Keratinocyte (primary cell): Measurements from ENCODE around the gene CPB1. TPM values are rescaled to one million over a fixed set of nuclear protein-coding genes. Genes with fewer than 3 reads are reported as not detected.

Experiments used
- DNase-seq: peaks from one replicate; pipeline ENCODE4 v3.0.0-alpha.2; 2011; ENCODE audit warnings: low read depth, missing footprints, low spot score
- FAIRE-seq: peaks from 2 replicates; lab custom pipeline; 2011; peaks lifted over from hg19 to GRCh38; lab: Jason Lieb, UNC
- H2AFZ ChIP-seq: 2 replicates; pipeline ENCODE4 v1.6.0; 2012; ENCODE audit warnings: low read length, control low read depth, inconsistent platforms; ENCODE audit not compliant: control insufficient read depth
- H3K27ac ChIP-seq: 2 replicates; pipeline ENCODE4 v1.5.1; 2011; ENCODE audit warnings: low read length; ENCODE audit not compliant: control insufficient read depth, insufficient read depth
- H3K27me3 ChIP-seq: 3 replicates; pipeline ENCODE4 v1.6.0; 2011; ENCODE audit warnings: low read length; ENCODE audit not compliant: control insufficient read depth, insufficient read depth; ENCODE audit errors: extremely low read depth
- H3K36me3 ChIP-seq, 2 experiments: 2 replicates in 1 of 2; 3 replicates in 1 of 2; pipeline ENCODE4 v1.5.1; 2011; ENCODE audit warnings: low read length in 2 of 2, mild to moderate bottlenecking in 1 of 2; ENCODE audit not compliant: control insufficient read depth in 2 of 2, insufficient read depth in 2 of 2; ENCODE audit errors: extremely low read depth in 1 of 2
- H3K4me1 ChIP-seq: 3 replicates; pipeline ENCODE4 v1.5.1; 2011; ENCODE audit warnings: low read length; ENCODE audit not compliant: control insufficient read depth, insufficient read depth; ENCODE audit errors: extremely low read depth
- H3K4me2 ChIP-seq: 3 replicates; pipeline ENCODE4 v1.6.0; 2011; ENCODE audit warnings: low read depth, low read length; ENCODE audit not compliant: control insufficient read depth, insufficient read depth; ENCODE audit errors: extremely low read depth
- H3K4me3 ChIP-seq, 3 experiments: fragments of 200-600 bp in 1 of 3; sonication (generic) in 1 of 3; 2 replicates in 2 of 3; 3 replicates in 1 of 3; pipeline ENCODE4 v1.5.1; 2011 to 2016; ENCODE audit warnings: low read length in 3 of 3, mild to moderate bottlenecking in 3 of 3, control low read depth in 2 of 3, inconsistent platforms in 1 of 3, low read depth in 1 of 3, mixed read lengths in 1 of 3, mixed run types in 1 of 3, moderate library complexity in 1 of 3; ENCODE audit not compliant: control insufficient read depth in 2 of 3, insufficient read depth in 2 of 3; ENCODE audit errors: extremely low read depth in 1 of 3
- H3K79me2 ChIP-seq: 2 replicates; pipeline ENCODE4 v1.6.0; 2012; ENCODE audit warnings: low read length; ENCODE audit not compliant: control insufficient read depth, insufficient read depth
- H3K9ac ChIP-seq: 3 replicates; pipeline ENCODE4 v1.6.0; 2011; ENCODE audit warnings: low read length; ENCODE audit not compliant: control insufficient read depth, insufficient read depth; ENCODE audit errors: extremely low read depth
- H3K9me1 ChIP-seq: 3 replicates; pipeline ENCODE4 v1.6.0; 2011; ENCODE audit warnings: low read length; ENCODE audit not compliant: control insufficient read depth, insufficient read depth; ENCODE audit errors: extremely low read depth
- H3K9me3 ChIP-seq: 2 replicates; pipeline ENCODE4 v1.5.1; 2012; ENCODE audit warnings: low read depth, low read length; ENCODE audit not compliant: control insufficient read depth
- H4K20me1 ChIP-seq: 3 replicates; pipeline ENCODE4 v1.6.0; 2011; ENCODE audit warnings: low read length; ENCODE audit not compliant: control insufficient read depth, insufficient read depth; ENCODE audit errors: extremely low read depth
- CTCF ChIP-seq, 3 experiments: IDR thresholded peaks in 1 of 3; conservative IDR thresholded peaks in 1 of 3; optimal IDR thresholded peaks in 1 of 3; 2 replicates in 2 of 3; 3 replicates in 1 of 3; pipeline versions ENCODE3 to v1.5.1; 2011; ENCODE audit warnings: low read length in 3 of 3, mild to moderate bottlenecking in 3 of 3, moderate library complexity in 2 of 3, control low read depth in 1 of 3, inconsistent platforms in 1 of 3; ENCODE audit not compliant: insufficient read depth in 2 of 3; ENCODE audit errors: extremely low read depth in 1 of 3
- EZH2 ChIP-seq: IDR thresholded peaks from one replicate; pipeline ENCODE4 v1.6.1; 2012; ENCODE audit warnings: inconsistent platforms, mild to moderate bottlenecking, low read length, moderate library complexity
- dilution Hi-C: fragments of 300-500 bp; cut with MboI; formaldehyde crosslinking; loops from one replicate; pipeline ENCODE4 v1.7.0; 2020; ENCODE audit warnings: low sequenced_read_pairs; ENCODE audit not compliant: extremely low pct_ligation_motif_present
- polyA plus RNA-seq, 5 experiments: library from polyadenylated mRNA; depleted of rRNA in 3 of 5; stranded (reverse) in 3 of 5; stranded (forward) in 1 of 5; unstranded in 1 of 5; fragments of >200 nt; gene quantifications; 1 replicate in 1 of 5; 2 replicates in 3 of 5; 3 replicates in 1 of 5; pipeline versions ENCODE4 v1.2.1 to v1.2.3, GENCODE V29; 2011 to 2012; ENCODE audit warnings: missing spikeins in 2 of 5, low read depth in 1 of 5, low replicate concordance in 1 of 5

The CPB1 gene
- polyA plus RNA-seq, 1 donor (not counting 4 experiments of a cell fraction or from before 2014, with no cell fraction given): not detected

- no peak for DNase-seq
- H3K36me3 ChIP-seq: no peaks in the 10 kb centered on the region
- no peaks in the 10 kb centered on the region for H4K20me1 ChIP-seq
- no peak overlapping the region for H2AFZ ChIP-seq
- H3K4me2 ChIP-seq: no peak overlapping the region
- no peak for FAIRE-seq
- H3K27me3 ChIP-seq: no peaks in the 10 kb centered on the region
- H3K9me1 ChIP-seq: no peaks in the 10 kb centered on the region
- no peak overlapping the region for H3K9ac ChIP-seq
- no peaks in the 10 kb centered on the region for H3K9me3 ChIP-seq
- no peak overlapping the region for H3K27ac ChIP-seq
- dilution Hi-C loops: no loop called here
- no peak overlapping the region for H3K4me3 ChIP-seq
- no peaks in the 10 kb centered on the region for H3K79me2 ChIP-seq
- H3K4me1 ChIP-seq: no peaks in the 10 kb centered on the region
- TF ChIP-seq EZH2 (no peak), CTCF (optimal IDR thresholded peaks at IDR 0.05 in 1 of 3, IDR thresholded peaks at IDR 0.05 in 1 of 3, conservative IDR thresholded peaks at IDR 0.05 in 1 of 3; ENCODE audit: extremely low read depth in 1 of 3, insufficient read depth in 2 of 3, low read length in 3 of 3) (no peak)
Measured at GRCh38 chr3:148852271-148852992, 24.8 kb downstream of the CPB1 start.

- TF ChIP-seq EZH2: no peak
- TF ChIP-seq CTCF (optimal IDR thresholded peaks at IDR 0.05 in 1 of 3, IDR thresholded peaks at IDR 0.05 in 1 of 3, conservative IDR thresholded peaks at IDR 0.05 in 1 of 3; ENCODE audit: extremely low read depth in 1 of 3, insufficient read depth in 2 of 3, low read length in 3 of 3): no peak
- dilution Hi-C loops: no loop called here
Measured at GRCh38 chr3:148853076-148853475, 25.5 kb downstream of the CPB1 start.

More at GRCh38 chr3:148853076-148853475, 25.5 kb downstream of the CPB1 start:
- no peaks in the 10 kb centered on the region for H3K79me2 ChIP-seq
- no peak overlapping the region for H2AFZ ChIP-seq
- H4K20me1 ChIP-seq: no peaks in the 10 kb centered on the region
- H3K36me3 ChIP-seq: no peaks in the 10 kb centered on the region
- no peak for FAIRE-seq
- no peak overlapping the region for H3K4me2 ChIP-seq
- H3K4me1 ChIP-seq: no peaks in the 10 kb centered on the region
- H3K4me3 ChIP-seq: no peak overlapping the region
- H3K9ac ChIP-seq: no peak overlapping the region
- no peak for DNase-seq
- no peaks in the 10 kb centered on the region for H3K27me3 ChIP-seq
- no peak overlapping the region for H3K27ac ChIP-seq
- H3K9me3 ChIP-seq: no peaks in the 10 kb centered on the region
- H3K9me1 ChIP-seq: no peaks in the 10 kb centered on the region
